Endodermal cell (in vitro differentiated cells): ENCODE results near the gene PPARG. TPM values are rescaled to one million over a fixed set of nuclear protein-coding genes. Genes with fewer than 3 reads are reported as not detected.

Experiments
- DNase-seq: peaks from one replicate; pipeline ENCODE4 v3.0.0-alpha.2; 2017
- H3K27ac ChIP-seq: 2 replicates; pipeline ENCODE4 v1.5.1; 2013; ENCODE audit warnings: mild to moderate bottlenecking, low read depth, low read length, moderate library complexity
- H3K27me3 ChIP-seq: 2 replicates; pipeline ENCODE4 v1.6.1; 2013; ENCODE audit warnings: mild to moderate bottlenecking, low read length, moderate library complexity; ENCODE audit not compliant: insufficient read depth, control insufficient read depth, poor library complexity, severe bottlenecking
- H3K36me3 ChIP-seq: 2 replicates; pipeline ENCODE4 v1.7.0; 2013; ENCODE audit warnings: mild to moderate bottlenecking, low read length, moderate library complexity; ENCODE audit not compliant: control insufficient read depth, insufficient read depth
- H3K4me1 ChIP-seq: one replicate; pipeline ENCODE4 v1.7.0; 2013; ENCODE audit warnings: low read length; ENCODE audit not compliant: control insufficient read depth, insufficient read depth
- H3K4me3 ChIP-seq: 2 replicates; pipeline ENCODE4 v1.5.1; 2013; ENCODE audit warnings: mild to moderate bottlenecking, low read length, moderate library complexity
- H3K9ac ChIP-seq: 2 replicates; pipeline ENCODE4 v1.6.1; 2013; ENCODE audit warnings: mild to moderate bottlenecking, low read length, moderate library complexity; ENCODE audit not compliant: poor library complexity, severe bottlenecking; ENCODE audit errors: extremely low read depth
- H3K9me3 ChIP-seq: 2 replicates; pipeline ENCODE4 v1.6.1; 2013; ENCODE audit warnings: mild to moderate bottlenecking, low read length, moderate library complexity; ENCODE audit not compliant: control insufficient read depth
- H3K27ac Mint-ChIP-seq: 2 replicates; pipeline ENCODE4 v1.8.0; 2020; ENCODE audit warnings: mixed read lengths
- H3K27me3 Mint-ChIP-seq: 2 replicates; pipeline ENCODE4 v1.8.0; 2021; ENCODE audit warnings: mild to moderate bottlenecking, mixed read lengths; ENCODE audit not compliant: insufficient read depth
- H3K36me3 Mint-ChIP-seq: 2 replicates; pipeline ENCODE4 v1.8.0; 2020; ENCODE audit warnings: low read depth, mixed read lengths
- H3K4me1 Mint-ChIP-seq: 2 replicates; pipeline ENCODE4 v1.8.0; 2020; ENCODE audit warnings: mixed read lengths
- H3K4me3 Mint-ChIP-seq: 2 replicates; pipeline ENCODE4 v1.8.0; 2020; ENCODE audit warnings: mild to moderate bottlenecking, moderate library complexity, mixed read lengths
- H3K9me3 Mint-ChIP-seq: 2 replicates; pipeline ENCODE4 v1.8.0; 2020; ENCODE audit warnings: mild to moderate bottlenecking, mixed read lengths
- CTCF ChIP-seq: fragments of 200-600 bp; sonication (generic); conservative IDR thresholded peaks from 2 replicates; pipeline ENCODE4 v1.5.0; 2021; ENCODE audit warnings: antibody characterized with exemption, mild to moderate bottlenecking
- WGBS, 2 experiments: methylation state at CpG; one replicate each; pipeline versions ENCODE4 v1.1.5 to v1.1.7; 2013; ENCODE audit warnings: missing lambda C conversion rate in 2 of 2, mixed read lengths in 1 of 2; ENCODE audit not compliant: insufficient coverage in 1 of 2, insufficient read length in 1 of 2; 5-methylcytosine and 5-hydroxymethylcytosine counted together
- total RNA-seq, 2 donors: library from RNA; stranded (reverse); fragmentation: NEBNext Ultra II Directional in 1 of 2; extraction: Animal tissue kit (Norgen Biotek cat#: 25700) in 1 of 2; gene quantifications; 2 replicates in 1 of 2; 3 replicates in 1 of 2; pipeline ENCODE4 v1.2.1, GENCODE V29; 2021

Gene PPARG
- total RNA-seq, 2 donors from 2014 or later, result 3.8 to 4.5 TPM

GRCh38 chr3:12356996-12357395 is 68.1 kb downstream of the PPARG start:
- H3K9ac ChIP-seq, result no peak overlapping the region
- DNase-seq, result no peak
- Mint-ChIP-seq H3K9me3 (no peaks in the 10 kb centered on the region), H3K36me3 (no peaks in the 10 kb centered on the region), H3K27ac (no peak overlapping the region), H3K4me3 (no peak overlapping the region), H3K27me3 (peaks cover 4% of the 10 kb centered on the region), H3K4me1 (no peaks in the 10 kb centered on the region)
- H3K36me3 ChIP-seq, result no peaks in the 10 kb centered on the region
- TF ChIP-seq CTCF, result no peak
- no peaks in the 10 kb centered on the region for H3K4me1 ChIP-seq
- H3K27ac ChIP-seq, result no peak overlapping the region
- no peak overlapping the region for H3K4me3 ChIP-seq
- no peaks in the 10 kb centered on the region for H3K9me3 ChIP-seq
- WGBS, 2 experiments, result 91 to 100% methylated on average over 4 to 7 of the region's 7 CpGs
- H3K27me3 ChIP-seq, result peaks cover 11% of the 10 kb centered on the region

GRCh38 chr3:12357456-12357855 is 68.6 kb downstream of the PPARG start:
- Histone ChIP-seq H3K27me3 (peaks cover 8% of the 10 kb centered on the region), H3K4me3 (no peak overlapping the region), H3K4me1 (no peaks in the 10 kb centered on the region), H3K36me3 (no peaks in the 10 kb centered on the region), H3K9me3 (no peaks in the 10 kb centered on the region), H3K9ac (no peak overlapping the region), H3K27ac (no peak overlapping the region)
- Mint-ChIP-seq H3K27ac (no peak overlapping the region), H3K4me3 (no peak overlapping the region), H3K27me3 (peaks cover 2% of the 10 kb centered on the region), H3K4me1 (no peaks in the 10 kb centered on the region), H3K9me3 (no peaks in the 10 kb centered on the region), H3K36me3 (no peaks in the 10 kb centered on the region)
- no peak for TF ChIP-seq CTCF
- no peak for DNase-seq
- WGBS, 2 experiments, result 93% methylated on average over 3 of the region's 3 CpGs; no CpG with 5 or more reads in 1 of the 2 experiments

- Histone ChIP-seq H3K4me1 (no peaks in the 10 kb centered on the region), H3K27ac (no peak overlapping the region), H3K4me3 (no peak overlapping the region), H3K9me3 (no peaks in the 10 kb centered on the region), H3K27me3 (no peaks in the 10 kb centered on the region), H3K36me3 (no peaks in the 10 kb centered on the region), H3K9ac (no peak overlapping the region)
- no peaks in the 10 kb centered on the region for H3K36me3 Mint-ChIP-seq
- peaks cover 2% of the 10 kb centered on the region for H3K27me3 Mint-ChIP-seq
- H3K27ac Mint-ChIP-seq, result no peak overlapping the region
- no peak for TF ChIP-seq CTCF
- H3K9me3 Mint-ChIP-seq, result peaks cover 6% of the 10 kb centered on the region
- no peaks in the 10 kb centered on the region for H3K4me1 Mint-ChIP-seq
- H3K4me3 Mint-ChIP-seq, result no peak overlapping the region
- DNase-seq, result no peak
- 74 to 91% methylated on average over 5 of the region's 6 CpGs for WGBS, 2 experiments
Observed at GRCh38 chr3:12363397-12364195, 74.7 kb downstream of the PPARG start.
